Stimulated activated CD4-positive, alpha-beta T cell treated with anti-CD3 and anti-CD28 coated beads, TNF-alpha, amount 100 ng/mL, for 4 hours (primary cell): ENCODE results near the gene ZFYVE27.
"Not testable (repeated sequence)": the region's sequence is repeated elsewhere in the genome, so short reads cannot be mapped to it uniquely, and the experiment has no call there.

Experiments used
- DNase-seq, 3 experiments: peaks; one replicate each; pipeline ENCODE4 v3.0.0-alpha.2; 2020; ENCODE audit warnings: low read depth in 3 of 3

ZFYVE27 gene, protein sequence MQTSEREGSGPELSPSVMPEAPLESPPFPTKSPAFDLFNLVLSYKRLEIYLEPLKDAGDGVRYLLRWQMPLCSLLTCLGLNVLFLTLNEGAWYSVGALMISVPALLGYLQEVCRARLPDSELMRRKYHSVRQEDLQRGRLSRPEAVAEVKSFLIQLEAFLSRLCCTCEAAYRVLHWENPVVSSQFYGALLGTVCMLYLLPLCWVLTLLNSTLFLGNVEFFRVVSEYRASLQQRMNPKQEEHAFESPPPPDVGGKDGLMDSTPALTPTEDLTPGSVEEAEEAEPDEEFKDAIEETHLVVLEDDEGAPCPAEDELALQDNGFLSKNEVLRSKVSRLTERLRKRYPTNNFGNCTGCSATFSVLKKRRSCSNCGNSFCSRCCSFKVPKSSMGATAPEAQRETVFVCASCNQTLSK

DNA sequence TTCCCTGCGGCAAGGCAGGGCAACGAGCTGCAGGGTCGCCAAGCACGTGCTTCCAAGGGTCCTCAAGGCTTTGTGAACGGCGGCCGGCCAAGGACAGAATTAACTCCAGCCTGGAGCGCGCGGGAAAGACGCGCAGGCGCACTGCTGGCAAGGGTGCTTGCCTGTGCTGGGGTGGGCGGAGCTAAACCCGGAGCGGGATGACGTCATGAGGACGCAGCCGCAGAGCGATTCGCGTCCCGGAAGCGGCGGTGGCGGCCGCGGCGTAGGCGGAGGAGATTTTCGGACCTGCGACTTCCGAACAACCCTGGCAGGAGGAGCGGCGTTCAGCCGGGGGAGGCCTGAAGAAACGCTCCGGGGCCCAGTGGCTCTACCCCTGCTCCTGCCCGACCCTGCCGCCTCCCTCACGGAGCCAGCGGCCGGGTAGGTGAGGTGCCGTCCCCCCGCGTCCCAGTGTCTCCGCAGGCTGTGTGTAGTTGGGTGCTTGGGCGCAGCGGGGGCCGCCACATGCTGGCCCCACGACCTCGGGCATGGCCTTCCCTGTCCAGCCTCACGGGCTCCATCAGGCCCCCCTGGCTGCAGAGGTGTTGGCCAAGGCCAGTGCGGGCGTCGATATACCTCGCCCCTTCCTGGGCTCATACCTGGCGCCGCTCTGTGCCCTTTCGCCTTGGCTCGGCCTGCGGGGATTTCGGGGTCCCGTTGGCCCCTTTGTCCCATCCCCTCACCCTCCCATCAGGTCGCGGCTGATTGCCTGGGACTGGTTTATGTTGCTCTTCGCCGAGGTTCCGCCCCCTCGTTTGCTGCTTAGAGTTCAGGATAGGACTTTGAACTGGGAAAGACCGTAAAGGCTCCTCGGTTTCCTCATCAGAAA lies at the start of gene ZFYVE27:
ZFYVE27 (plus strand) TSS at position 227 of the 868 bp plus-strand sequence. CDS start 1,350 bp downstream, outside the sequence.
- DNase-seq: peak; percentile 91 to 98 (median 92)

DNA sequence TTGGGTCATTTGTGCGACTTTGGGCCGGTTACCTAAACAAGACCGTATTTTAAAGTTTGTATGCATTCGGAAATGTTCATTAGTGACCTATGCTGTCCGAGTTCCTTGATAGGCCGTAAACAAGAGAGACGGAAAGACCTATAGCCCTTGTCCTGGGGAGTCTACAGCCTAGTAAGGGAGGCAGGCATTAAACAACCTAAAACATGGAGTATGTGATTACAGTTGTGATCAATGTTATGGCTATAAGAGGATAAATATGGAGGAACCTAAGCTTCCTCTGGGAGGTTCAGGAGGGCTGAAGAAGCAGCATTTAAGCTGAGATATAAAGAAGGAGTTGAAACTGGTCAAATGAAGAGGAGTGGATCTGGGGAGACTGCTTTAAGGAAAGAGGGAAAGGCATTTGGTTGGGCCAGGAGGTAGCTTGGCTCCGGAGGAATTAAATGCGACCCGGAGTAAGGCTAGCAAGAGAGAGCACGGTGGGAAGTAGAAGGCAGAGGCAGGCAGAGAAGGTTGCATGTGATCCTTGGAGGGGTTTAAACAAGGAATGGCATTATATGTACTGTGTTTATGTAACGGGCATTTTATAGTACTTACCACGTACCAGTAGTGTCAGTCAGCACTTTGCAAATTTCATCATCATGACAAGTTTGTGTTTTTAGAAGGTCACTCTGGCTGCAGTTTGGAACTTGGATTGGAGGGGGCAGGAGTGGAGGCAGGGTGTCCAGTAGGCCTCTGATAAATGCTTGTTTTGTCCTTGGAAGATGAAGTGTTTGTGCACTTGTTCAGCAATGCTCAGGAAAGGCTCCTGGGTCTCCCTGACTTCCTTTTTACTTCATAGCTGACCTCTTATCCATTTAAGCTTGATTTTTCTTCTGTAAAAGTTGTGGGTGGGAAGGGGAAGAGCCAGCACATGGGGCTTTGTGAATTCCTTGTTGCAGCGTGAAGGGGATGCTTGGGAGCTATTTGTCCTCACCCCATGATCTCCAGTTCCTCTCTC lies 48.8 kb upstream of the ZFYVE27 start:
- no peak for DNase-seq

DNA sequence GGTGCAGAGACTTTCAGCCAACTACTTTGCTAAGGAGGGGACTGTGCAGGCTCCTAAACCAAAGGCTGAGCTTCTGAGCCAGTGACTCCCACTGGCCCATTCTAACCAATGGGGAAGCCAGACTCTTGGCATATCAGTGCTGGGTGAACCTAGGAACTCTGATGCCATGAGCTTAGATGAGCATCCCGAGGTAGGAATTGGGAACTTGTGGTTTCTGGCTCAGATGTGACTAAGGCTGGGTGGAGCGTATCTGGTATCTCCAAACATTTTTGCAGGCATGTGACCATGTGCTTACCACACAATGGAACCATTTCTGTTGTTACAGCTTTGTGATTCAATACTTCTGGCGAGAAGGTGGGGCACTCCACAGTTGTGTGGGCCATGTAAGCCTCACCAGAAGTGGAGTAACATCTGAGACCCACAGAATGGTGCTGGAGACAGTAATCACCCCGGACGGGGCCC lies 47.3 kb upstream of the ZFYVE27 start:
- DNase-seq: no peak

GRCh38 chr10:97690133-97690532 lies 46.8 kb upstream of the ZFYVE27 start:
- no peak for DNase-seq

GRCh38 chr10:97698072-97698655 lies 38.8 kb upstream of the ZFYVE27 start:
- not testable (repeated sequence) for DNase-seq

DNA sequence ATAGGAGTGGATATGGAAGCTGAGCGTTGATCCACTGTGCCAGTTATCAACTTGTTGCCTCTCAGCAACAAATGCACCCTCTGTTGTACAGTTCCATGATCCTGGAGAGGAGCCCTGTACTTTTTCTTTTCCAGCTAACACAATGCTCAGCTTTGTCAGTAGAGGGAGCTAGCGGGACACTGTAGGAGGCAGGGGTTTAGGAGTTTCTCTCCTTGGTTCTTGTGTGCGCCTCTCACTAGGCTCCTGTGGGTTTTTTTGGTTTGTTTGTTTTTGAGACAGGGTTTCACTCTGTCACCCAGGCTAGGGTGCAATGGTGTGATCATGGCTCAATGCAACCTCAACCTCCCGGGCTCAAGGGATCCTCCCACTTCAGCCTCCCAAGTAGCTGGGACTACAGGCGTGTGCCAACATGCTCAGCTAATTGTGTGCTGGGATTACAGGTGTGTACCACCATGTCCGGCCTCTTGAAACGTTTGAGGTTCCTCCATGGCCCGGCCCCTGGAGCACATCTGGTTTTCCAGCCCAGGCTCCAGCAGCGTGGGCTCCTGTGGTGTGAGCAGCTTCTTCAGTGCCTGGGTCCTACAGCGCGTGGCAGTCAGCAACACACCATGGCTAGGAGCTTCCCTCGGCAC lies 35.4 kb upstream of the ZFYVE27 start:
- DNase-seq: peak in 1 of 3 experiments; percentile 17

DNA sequence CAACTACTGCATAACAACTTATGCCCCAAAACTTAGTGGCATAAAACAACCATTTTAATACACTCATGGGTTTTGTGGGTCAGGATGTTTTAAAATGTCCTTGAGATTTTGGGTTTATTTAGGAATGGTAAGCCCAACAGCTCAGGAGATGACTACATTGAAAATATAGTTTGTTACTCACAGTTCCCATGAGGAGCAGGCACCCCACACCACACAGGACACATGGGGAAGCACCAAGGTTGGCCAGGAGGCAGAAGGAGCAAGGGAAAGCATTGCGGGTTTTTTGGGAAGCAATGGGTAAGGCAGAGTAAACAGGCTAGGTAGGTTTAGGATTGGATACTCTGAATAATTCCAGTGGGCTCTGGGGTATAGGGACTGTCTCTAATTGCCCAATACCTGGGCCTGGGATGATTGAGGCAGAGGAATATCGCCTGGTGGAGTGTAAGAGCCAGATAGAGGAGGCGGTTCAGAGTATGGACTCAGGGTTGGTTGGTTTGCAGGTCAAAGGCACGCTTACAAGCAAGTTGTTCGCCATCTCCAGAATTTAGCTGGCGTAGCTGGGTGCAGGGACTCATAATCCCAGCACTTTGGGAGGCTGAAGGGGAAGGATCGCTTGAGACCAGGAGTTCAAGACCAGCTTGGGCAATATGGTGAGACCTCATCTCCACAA lies 33.4 kb upstream of the ZFYVE27 start:
- no peak for DNase-seq

DNA sequence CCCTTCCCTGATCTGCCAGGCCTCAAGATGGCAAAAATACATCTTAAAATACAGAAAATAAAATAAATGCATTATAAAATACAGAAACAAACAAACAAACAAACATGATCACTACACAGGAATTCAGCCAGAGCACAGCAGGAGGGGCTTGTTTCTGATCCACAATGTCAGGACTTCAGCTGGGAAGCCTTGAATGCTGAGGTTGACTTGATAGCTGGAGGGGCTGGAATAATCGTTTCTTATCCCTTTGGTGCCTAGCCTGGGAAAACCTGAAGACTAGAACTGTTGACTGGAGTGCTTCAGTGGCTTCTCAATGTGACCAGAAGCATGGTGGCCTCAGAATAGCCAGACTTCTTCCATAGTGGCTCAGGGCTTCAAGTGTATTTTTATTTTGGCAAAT lies 32.6 kb upstream of the ZFYVE27 start:
- DNase-seq: no peak

DNA sequence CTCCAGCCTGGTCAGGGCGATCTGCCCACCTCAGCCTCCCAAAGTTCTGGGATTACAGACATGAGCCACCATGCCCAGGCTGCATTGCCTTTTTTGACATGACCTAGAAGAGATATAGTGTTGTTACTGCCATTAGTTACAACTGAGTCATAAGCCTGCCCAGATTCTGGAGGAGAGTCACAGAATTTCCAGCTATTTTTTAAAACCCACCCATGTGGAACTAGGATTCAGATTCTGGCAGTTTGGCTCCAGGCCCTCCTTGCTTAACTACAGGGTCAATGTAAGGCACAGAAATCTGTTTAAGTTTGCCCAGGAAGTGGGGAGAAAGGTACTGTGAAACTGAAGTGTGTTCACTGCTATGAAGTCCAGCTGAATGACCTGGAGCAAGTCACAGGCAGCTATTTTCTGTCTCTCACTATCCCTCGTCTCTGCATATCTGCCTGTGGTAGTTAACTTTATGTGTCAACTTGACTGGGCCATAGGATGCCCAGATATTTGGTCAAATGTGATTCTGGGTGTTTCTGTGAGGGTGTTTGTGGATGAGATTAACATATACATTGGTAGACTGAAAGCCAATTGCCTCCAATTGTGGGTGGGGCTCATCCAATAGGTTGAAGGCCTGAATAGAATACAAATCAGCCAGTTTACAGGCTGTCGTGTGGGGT lies 31.8 kb upstream of the ZFYVE27 start:
- DNase-seq: no peak

GRCh38 chr10:97707134-97707861 lies 29.6 kb upstream of the ZFYVE27 start:
- no peak for DNase-seq

DNA sequence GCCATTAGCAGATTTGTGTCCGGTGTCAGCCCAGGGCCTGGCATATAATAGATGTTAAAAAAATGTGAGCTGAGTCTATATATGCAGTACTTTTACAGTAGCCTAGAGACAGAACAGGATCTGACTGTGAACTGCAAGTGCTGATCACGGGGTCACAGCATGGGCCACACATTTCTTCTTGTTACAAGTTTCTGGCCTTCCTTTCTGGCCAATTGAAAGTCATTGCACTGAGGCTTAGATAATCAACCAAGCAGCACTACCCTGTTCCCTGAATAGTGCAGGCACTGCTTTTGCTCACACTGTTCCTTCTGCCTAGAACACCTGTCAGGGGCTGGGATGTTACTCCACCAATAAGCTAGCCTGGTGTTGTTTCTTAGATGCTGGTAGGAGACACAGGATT lies 28.8 kb upstream of the ZFYVE27 start:
- DNase-seq: no peak

- peak in 1 of 3 experiments; percentile 29 for DNase-seq
Measured at GRCh38 chr10:97708976-97709946, 27.7 kb upstream of the ZFYVE27 start.

GRCh38 chr10:97711640-97712572 lies 25.0 kb upstream of the ZFYVE27 start:
- no peak for DNase-seq

GRCh38 chr10:97713339-97713825 lies 23.5 kb upstream of the ZFYVE27 start, which contains the start of gene MARVELD1:
Gene MARVELD1 (plus strand): TSS chr10:97713730. CDS start chr10:97713877, 147 bp downstream.
- DNase-seq: no peak

GRCh38 chr10:97713826-97714400 lies 23.0 kb upstream of the ZFYVE27 start:
- DNase-seq: peak in 2 of 3 experiments; percentile 8 to 43
